Ishikawa (cell line): Measurements from ENCODE around the gene ZBTB16.

ENCODE experiments used
- CREB1 ChIP-seq: IDR thresholded peaks from 2 replicates; pipeline ENCODE4 v1.6.1; 2012; ENCODE audit warnings: low read depth
- RAD21 ChIP-seq: IDR thresholded peaks from 2 replicates; pipeline ENCODE4 v1.6.1; 2012; ENCODE audit warnings: low read depth
- YY1 ChIP-seq: IDR thresholded peaks from 2 replicates; pipeline ENCODE4 v1.6.1; 2012; ENCODE audit warnings: low read depth
- ZBTB7A ChIP-seq: IDR thresholded peaks from 2 replicates; pipeline ENCODE4 v1.6.1; 2012; ENCODE audit warnings: low read depth
- TF ChIP-seq, protein P1 (sequence below): IDR thresholded peaks from 2 replicates; pipeline ENCODE4 v1.6.1; 2012; ENCODE audit warnings: low read depth, mild to moderate bottlenecking

DNA sequence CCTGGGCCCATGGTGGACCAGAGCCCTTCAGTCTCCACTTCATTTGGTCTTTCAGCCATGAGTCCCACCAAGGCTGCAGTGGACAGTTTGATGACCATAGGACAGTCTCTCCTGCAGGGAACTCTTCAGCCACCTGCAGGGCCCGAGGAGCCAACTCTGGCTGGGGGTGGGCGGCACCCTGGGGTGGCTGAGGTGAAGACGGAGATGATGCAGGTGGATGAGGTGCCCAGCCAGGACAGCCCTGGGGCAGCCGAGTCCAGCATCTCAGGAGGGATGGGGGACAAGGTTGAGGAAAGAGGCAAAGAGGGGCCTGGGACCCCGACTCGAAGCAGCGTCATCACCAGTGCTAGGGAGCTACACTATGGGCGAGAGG, 4.3 kb downstream of the ZBTB16 start:
- TF ChIP-seq CREB1 (no peak), YY1 (no peak), ZBTB7A (no peak), RAD21 (no peak)
- TF ChIP-seq, protein P1, sequence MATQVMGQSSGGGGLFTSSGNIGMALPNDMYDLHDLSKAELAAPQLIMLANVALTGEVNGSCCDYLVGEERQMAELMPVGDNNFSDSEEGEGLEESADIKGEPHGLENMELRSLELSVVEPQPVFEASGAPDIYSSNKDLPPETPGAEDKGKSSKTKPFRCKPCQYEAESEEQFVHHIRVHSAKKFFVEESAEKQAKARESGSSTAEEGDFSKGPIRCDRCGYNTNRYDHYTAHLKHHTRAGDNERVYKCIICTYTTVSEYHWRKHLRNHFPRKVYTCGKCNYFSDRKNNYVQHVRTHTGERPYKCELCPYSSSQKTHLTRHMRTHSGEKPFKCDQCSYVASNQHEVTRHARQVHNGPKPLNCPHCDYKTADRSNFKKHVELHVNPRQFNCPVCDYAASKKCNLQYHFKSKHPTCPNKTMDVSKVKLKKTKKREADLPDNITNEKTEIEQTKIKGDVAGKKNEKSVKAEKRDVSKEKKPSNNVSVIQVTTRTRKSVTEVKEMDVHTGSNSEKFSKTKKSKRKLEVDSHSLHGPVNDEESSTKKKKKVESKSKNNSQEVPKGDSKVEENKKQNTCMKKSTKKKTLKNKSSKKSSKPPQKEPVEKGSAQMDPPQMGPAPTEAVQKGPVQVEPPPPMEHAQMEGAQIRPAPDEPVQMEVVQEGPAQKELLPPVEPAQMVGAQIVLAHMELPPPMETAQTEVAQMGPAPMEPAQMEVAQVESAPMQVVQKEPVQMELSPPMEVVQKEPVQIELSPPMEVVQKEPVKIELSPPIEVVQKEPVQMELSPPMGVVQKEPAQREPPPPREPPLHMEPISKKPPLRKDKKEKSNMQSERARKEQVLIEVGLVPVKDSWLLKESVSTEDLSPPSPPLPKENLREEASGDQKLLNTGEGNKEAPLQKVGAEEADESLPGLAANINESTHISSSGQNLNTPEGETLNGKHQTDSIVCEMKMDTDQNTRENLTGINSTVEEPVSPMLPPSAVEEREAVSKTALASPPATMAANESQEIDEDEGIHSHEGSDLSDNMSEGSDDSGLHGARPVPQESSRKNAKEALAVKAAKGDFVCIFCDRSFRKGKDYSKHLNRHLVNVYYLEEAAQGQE = no peak
